K562 (cell line): ENCODE results near the gene ZRANB1. TPM values are rescaled to one million over a fixed set of nuclear protein-coding genes. Genes with fewer than 3 reads are reported as not detected.

Experiments
- ATAC-seq: fragments of 200-7000 bp; cut with Tn5 transposase; 3 replicates; pipeline ENCODE4 v1.9.1; 2020; ENCODE audit warnings: moderate library complexity
- BruUV-seq: library from RNA; stranded (reverse); fragments of 400-500 nt; replicated peaks from 2 replicates; lab custom pipeline; 2021; lab: Mats Ljungman, UMichigan
- CTCF ChIA-PET: fragments of 300-600 bp; formaldehyde crosslinking; extraction: SDS; loops from one replicate; lab custom pipeline; 2021; ENCODE audit warnings: low intra/inter-chr PET ratio; lab: Yijun Ruan, JAX
- POLR2A ChIA-PET: fragments of 300-600, 350-650 bp; sonication (Branson Sonifier 250); formaldehyde crosslinking; extraction: SDS; loops from one replicate; lab custom pipeline; 2021; ENCODE audit warnings: antibody characterized with exemption, inconsistent platforms; lab: Yijun Ruan, JAX
- DNase-seq, 4 experiments: peaks; one replicate each; pipeline versions ENCODE4 v3.0.0 to v3.0.0-alpha.2; 2011 to 2018; ENCODE audit warnings: low spot score in 3 of 4, mixed read lengths in 3 of 4; ENCODE audit errors: extremely low read depth in 1 of 4
- FAIRE-seq: peaks from 2 replicates; lab custom pipeline; 2011; peaks lifted over from hg19 to GRCh38; lab: Jason Lieb, UNC
- H2AFZ ChIP-seq: 2 replicates; pipeline ENCODE4 v1.6.0; 2011; ENCODE audit warnings: low read depth, low read length, control low read depth, inconsistent platforms
- H3K27ac ChIP-seq: fragments of 200-600 bp; 3 replicates; pipeline ENCODE4 v1.8.0; 2011; ENCODE audit warnings: low read depth, mild to moderate bottlenecking, control low read depth, inconsistent platforms, low read length, moderate library complexity, mixed read lengths; ENCODE audit errors: extremely low read depth
- H3K27me3 ChIP-seq, 2 experiments: fragments of 300-600 bp in 1 of 2; 2 replicates in 1 of 2; 3 replicates in 1 of 2; pipeline versions ENCODE4 v1.6.0 to v1.8.0; 2011; ENCODE audit warnings: inconsistent platforms in 2 of 2, low read length in 2 of 2, mild to moderate bottlenecking in 1 of 2, mixed read lengths in 1 of 2, moderate library complexity in 1 of 2; ENCODE audit not compliant: control insufficient read depth in 2 of 2, insufficient read depth in 2 of 2
- H3K36me3 ChIP-seq: fragments of 300-600 bp; 3 replicates; pipeline ENCODE4 v1.8.0; 2011; ENCODE audit warnings: mild to moderate bottlenecking, low read length, inconsistent platforms; ENCODE audit not compliant: control insufficient read depth, insufficient read depth
- H3K4me1 ChIP-seq, 2 experiments: fragments of 200-600 bp in 1 of 2; replicated peaks in 1 of 2; 2 replicates in 1 of 2; 3 replicates in 1 of 2; pipeline versions ENCODE4 v1.5.1 to v1.8.0; 2011; ENCODE audit warnings: inconsistent platforms in 2 of 2, low read length in 2 of 2, mild to moderate bottlenecking in 1 of 2, mixed read lengths in 1 of 2, moderate library complexity in 1 of 2; ENCODE audit not compliant: control insufficient read depth in 2 of 2, insufficient read depth in 2 of 2
- H3K4me2 ChIP-seq: 2 replicates; pipeline ENCODE4 v1.6.1; 2011; ENCODE audit warnings: low read length, control low read depth, inconsistent platforms, mixed read lengths; ENCODE audit not compliant: insufficient read depth
- H3K4me3 ChIP-seq: fragments of 200-600 bp; sonication (generic), shearing (Covaris generic); 2 replicates; pipeline ENCODE4 v1.5.1; 2016; ENCODE audit warnings: control low read depth, inconsistent platforms
- H3K79me2 ChIP-seq: fragments of 200-600 bp; 3 replicates; pipeline ENCODE4 v1.8.0; 2011; ENCODE audit warnings: low read length, inconsistent platforms; ENCODE audit not compliant: control insufficient read depth, insufficient read depth
- H3K9ac ChIP-seq, 2 experiments: 2 replicates each; pipeline versions ENCODE4 v1.6.0 to v1.6.1; 2011; ENCODE audit warnings: low read depth in 2 of 2, low read length in 2 of 2, control low read depth in 1 of 2, inconsistent platforms in 1 of 2, mild to moderate bottlenecking in 1 of 2, mixed read lengths in 1 of 2; ENCODE audit not compliant: insufficient read depth in 1 of 2
- H3K9me1 ChIP-seq: one replicate; pipeline ENCODE4 v1.6.0; 2011; ENCODE audit warnings: inconsistent platforms, mild to moderate bottlenecking, low read length, moderate library complexity; ENCODE audit not compliant: control insufficient read depth, insufficient read depth
- H3K9me3 ChIP-seq: replicated peaks from 2 replicates; pipeline ENCODE4 v1.5.1; 2011; ENCODE audit warnings: low read depth, low read length, inconsistent platforms; ENCODE audit not compliant: control insufficient read depth, insufficient read depth
- H4K20me1 ChIP-seq: replicated peaks from 2 replicates; pipeline ENCODE4 v1.6.1; 2011; ENCODE audit warnings: low read length, inconsistent platforms, mixed read lengths; ENCODE audit not compliant: control insufficient read depth, insufficient read depth
- BACH1 ChIP-seq: fragments of 200-800 bp; sonication (Bioruptor generic); IDR thresholded peaks from 2 replicates; pipeline ENCODE4 v1.6.1; 2016; ENCODE audit warnings: missing genetic modification characterization, missing compliant biosample characterization
- GABPB1 ChIP-seq: sonication (generic); formaldehyde crosslinking; IDR thresholded peaks from 2 replicates; pipeline ENCODE4 v1.8.0; 2022; ENCODE audit warnings: mild to moderate bottlenecking, missing genetic modification reagents
- HOMEZ ChIP-seq: fragments of 250-450 bp; sonication (Bioruptor Pico); IDR thresholded peaks from 2 replicates; pipeline ENCODE4 v1.4.0; 2020; ENCODE audit warnings: mild to moderate bottlenecking, moderate library complexity
- MTA1 ChIP-seq: fragments of 450-650 bp; IDR thresholded peaks from 2 replicates; pipeline ENCODE4 v1.6.1; 2017; ENCODE audit warnings: borderline replicate concordance
- NONO ChIP-seq, 2 experiments: fragments of 200-400 bp in 1 of 2; fragments of 450-650 bp in 1 of 2; formaldehyde crosslinking in 1 of 2; IDR thresholded peaks; 2 replicates each; pipeline ENCODE4 v1.6.1; 2017; ENCODE audit warnings: low read depth in 2 of 2, mild to moderate bottlenecking in 2 of 2, moderate library complexity in 2 of 2, low read length in 1 of 2
- SRF ChIP-seq, 2 experiments: fragments of 250-450, 450-650 bp in 1 of 2; sonication (Bioruptor Pico) in 1 of 2; sonication (generic) in 1 of 2; formaldehyde crosslinking; IDR thresholded peaks; 2 replicates each; pipeline versions ENCODE4 v1.5.0 to v1.5.1; 2020 to 2022; ENCODE audit warnings: mild to moderate bottlenecking in 1 of 2, missing genetic modification reagents in 1 of 2
- TGIF2 ChIP-seq: sonication (generic); formaldehyde crosslinking; IDR thresholded peaks from 2 replicates; pipeline ENCODE4 v1.8.1; 2022; ENCODE audit warnings: mild to moderate bottlenecking, missing genetic modification reagents, moderate library complexity
- ZNF384 ChIP-seq: IDR thresholded peaks from 2 replicates; pipeline ENCODE4 v1.6.1; 2012; ENCODE audit warnings: low read depth, low read length, improper control_type of control experiment
- ZNF41 ChIP-seq: fragments of 250-450 bp; sonication (Bioruptor Pico); conservative IDR thresholded peaks from 2 replicates; pipeline ENCODE4 v1.4.0; 2020; ENCODE audit warnings: mild to moderate bottlenecking
- ZNF444 ChIP-seq: fragments of 250-450 bp; sonication (Bioruptor Pico); IDR thresholded peaks from 2 replicates; pipeline ENCODE4 v1.4.0; 2020; ENCODE audit warnings: mild to moderate bottlenecking, moderate library complexity
- ZNF551 ChIP-seq: fragments of 250-450 bp; sonication (Bioruptor Pico); IDR thresholded peaks from 2 replicates; pipeline ENCODE4 v1.5.0; 2021; ENCODE audit warnings: mild to moderate bottlenecking, moderate library complexity
- ZNF717 ChIP-seq: fragments of 250-450 bp; sonication (Bioruptor Pico); IDR thresholded peaks from 2 replicates; pipeline ENCODE4 v1.5.0; 2021
- ZNF766 ChIP-seq: fragments of 200-800 bp; sonication (Bioruptor generic); conservative IDR thresholded peaks from 2 replicates; pipeline ENCODE4 v1.6.1; 2016; ENCODE audit warnings: missing genetic modification characterization, missing compliant biosample characterization
- WGBS: fragments of 100-300 bp; shearing (Covaris generic); methylation state at CpG from one replicate; pipeline ENCODE4 v1.1.6; 2016; ENCODE audit warnings: low coverage, mixed read lengths; ENCODE audit not compliant: insufficient coverage; ENCODE audit errors: missing lambda C conversion rate; 5-methylcytosine and 5-hydroxymethylcytosine counted together
- in situ Hi-C: fragments of 300-500 bp; cut with MboI; formaldehyde crosslinking; loops from 4 replicates; pipeline ENCODE4 v1.15.0; 2018; ENCODE audit warnings: inconsistent platforms, mixed read lengths
- intact Hi-C: fragments of 100-400 bp; cut with micrococcal nuclease; formaldehyde crosslinking; loops from 2 replicates; pipeline ENCODE4 v1.14.2; 2022
- polyA plus RNA-seq, 8 experiments: library from polyadenylated mRNA; depleted of rRNA in 4 of 8; stranded (reverse) in 5 of 8; unstranded in 3 of 8; fragments of >200 nt; fragmentation: Nextera tagmentation in 2 of 8; fragmentation: Illumina TruSeq in 1 of 8; extraction: Ambion mirVana in 2 of 8; extraction: Trizol in 1 of 8; gene quantifications; 2 replicates each; pipeline versions ENCODE4 v1.2.1 to v1.2.3, GENCODE V29; 2011 to 2014; ENCODE audit warnings: inconsistent platforms in 1 of 8, missing spikeins in 1 of 8
- total RNA-seq, 7 experiments: library from RNA; depleted of rRNA in 6 of 7; stranded (reverse); fragments of >200 nt in 6 of 7; fragmentation: Illumina TruSeq in 2 of 7; extraction: Trizol in 2 of 7; gene quantifications; 2 replicates each; pipeline versions ENCODE4 v1.2.1 to v1.2.3, GENCODE V29; 2011 to 2021; ENCODE audit warnings: low replicate concordance in 1 of 7

Gene ZRANB1
- total and polyA plus RNA-seq, 9 of the 15 experiments (the other 6 are each of a cell fraction or from before 2014, with no cell fraction given) = 0.07 to 1.1 (median 0.64) TPM

GRCh38 chr10:125001313-125002046 lies 59.6 kb downstream of the ZRANB1 start:
- CTCF ChIA-PET = no interaction called here
- no peaks in the 10 kb centered on the region for H4K20me1 ChIP-seq
- no peaks in the 10 kb centered on the region for H3K79me2 ChIP-seq
- no peak overlapping the region for H3K9ac ChIP-seq
- no peaks in the 10 kb centered on the region for H3K27me3 ChIP-seq
- no peaks in the 10 kb centered on the region for H3K9me1 ChIP-seq
- H2AFZ ChIP-seq = no peak overlapping the region
- TF ChIP-seq ZNF444 (no peak), NONO (IDR thresholded peaks at IDR 0.05; ENCODE audit: low read depth in 2 of 2, low read length in 1 of 2) (no peak), ZNF384 (no peak), MTA1 (no peak), TGIF2 (CRISPR knock-in tag) (no peak), GABPB1 (CRISPR knock-in tag) (no peak), ZNF551 (no peak), HOMEZ (CRISPR knock-in tag) (no peak), ZNF717 (CRISPR knock-in tag) (no peak), BACH1 (tag) (no peak), ZNF41 (CRISPR knock-in tag) (no peak), SRF (CRISPR knock-in tag; IDR thresholded peaks at IDR 0.05) (no peak), ZNF766 (CRISPR knock-in tag) (no peak)
- TF ChIP-seq, all 486 proteins: peak for 0
- no peak for DNase-seq
- no peaks in the 10 kb centered on the region for H3K36me3 ChIP-seq
- no peaks in the 10 kb centered on the region for H3K4me1 ChIP-seq
- POLR2A ChIA-PET = no interaction called here
- FAIRE-seq = no peak
- intact Hi-C loops (no loop called here), in situ Hi-C loops (no loop called here)
- H3K27ac ChIP-seq = no peak overlapping the region
- ATAC-seq = no peak
- BruUV-seq = no TSS peak
- no CpG with 5 or more reads among the region's 21 CpGs for WGBS
- no peaks in the 10 kb centered on the region for H3K9me3 ChIP-seq
- H3K4me3 ChIP-seq = no peak overlapping the region
- H3K4me2 ChIP-seq = no peak overlapping the region
